Calu3 (cell line): ENCODE data around the gene ZNF235. TPM values are rescaled to one million over a fixed set of nuclear protein-coding genes. Genes with fewer than 3 reads are reported as not detected.

ENCODE experiments used
- BruUV-seq: library from RNA; stranded (reverse); fragments of 400-500 nt; replicated peaks from 2 replicates; lab custom pipeline; 2021; lab: Mats Ljungman, UMichigan
- CTCF ChIA-PET: fragments of 300-600 bp; sonication (Branson Sonifier 250); formaldehyde crosslinking; loops from one replicate; lab custom pipeline; 2022; ENCODE audit warnings: antibody characterized with exemption; lab: Charles Lee
- DNase-seq: peaks from one replicate; pipeline ENCODE4 v3.0.0; 2022
- H3K27ac Mint-ChIP-seq: one replicate; pipeline ENCODE4 v1.8.0; 2022; ENCODE audit warnings: mixed read lengths; ENCODE audit not compliant: unreplicated experiment
- H3K27me3 Mint-ChIP-seq: one replicate; pipeline ENCODE4 v1.8.0; 2022; ENCODE audit warnings: mixed read lengths; ENCODE audit not compliant: unreplicated experiment
- H3K36me3 Mint-ChIP-seq: one replicate; pipeline ENCODE4 v1.8.0; 2022; ENCODE audit warnings: mild to moderate bottlenecking, moderate library complexity, mixed read lengths; ENCODE audit not compliant: insufficient read depth, unreplicated experiment
- H3K4me1 Mint-ChIP-seq: one replicate; pipeline ENCODE4 v1.8.0; 2022; ENCODE audit warnings: mild to moderate bottlenecking, low read depth, mixed read lengths; ENCODE audit not compliant: unreplicated experiment
- H3K4me3 Mint-ChIP-seq: one replicate; pipeline ENCODE4 v1.8.0; 2022; ENCODE audit warnings: mild to moderate bottlenecking, low read depth, moderate library complexity, mixed read lengths; ENCODE audit not compliant: unreplicated experiment
- H3K9me3 Mint-ChIP-seq: one replicate; pipeline ENCODE4 v1.8.0; 2022; ENCODE audit warnings: low read depth, mixed read lengths; ENCODE audit not compliant: unreplicated experiment
- intact Hi-C: fragments of 100-400 bp; cut with micrococcal nuclease; formaldehyde crosslinking; loops from one replicate; pipeline ENCODE4 v1.10.0; 2022; ENCODE audit not compliant: unreplicated experiment
- total RNA-seq: library from RNA; stranded (reverse); gene quantifications from 2 replicates; pipeline ENCODE4 v1.2.3, GENCODE V29; 2022
- TF ChIP-seq, protein P1 (sequence below): fragments of 200-600 bp; IDR thresholded peaks from one replicate; pipeline ENCODE4 v1.8.0; 2022; ENCODE audit warnings: antibody characterized with exemption; ENCODE audit not compliant: unreplicated experiment

ZNF235 gene
- total RNA-seq, 1 experiment from 2014 or later, result 8.1 TPM

DNA sequence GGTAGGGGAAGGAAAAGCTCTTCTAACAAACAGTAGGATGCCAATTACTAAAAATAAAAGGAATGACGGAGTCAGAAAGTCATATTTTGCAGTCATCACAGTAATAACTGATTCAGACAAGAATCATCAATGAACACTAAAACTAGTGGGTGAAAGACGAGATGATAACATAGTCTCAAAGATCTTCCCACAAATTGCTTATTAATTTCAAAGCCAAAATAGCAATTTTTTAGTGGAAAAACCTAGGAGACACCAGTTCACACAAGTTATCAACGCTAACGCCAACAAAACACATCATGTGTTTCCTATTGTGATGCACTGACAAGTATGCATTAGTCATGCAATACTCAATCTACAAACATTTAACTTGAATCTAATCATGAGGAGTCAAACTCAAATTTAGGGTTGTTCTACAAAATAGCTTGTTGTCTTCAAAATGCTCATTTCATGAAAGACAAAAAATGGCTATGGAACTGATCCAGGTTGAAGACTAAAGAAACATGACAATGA lies 26.6 kb downstream of the ZNF235 start:
- TF ChIP-seq, protein P1, sequence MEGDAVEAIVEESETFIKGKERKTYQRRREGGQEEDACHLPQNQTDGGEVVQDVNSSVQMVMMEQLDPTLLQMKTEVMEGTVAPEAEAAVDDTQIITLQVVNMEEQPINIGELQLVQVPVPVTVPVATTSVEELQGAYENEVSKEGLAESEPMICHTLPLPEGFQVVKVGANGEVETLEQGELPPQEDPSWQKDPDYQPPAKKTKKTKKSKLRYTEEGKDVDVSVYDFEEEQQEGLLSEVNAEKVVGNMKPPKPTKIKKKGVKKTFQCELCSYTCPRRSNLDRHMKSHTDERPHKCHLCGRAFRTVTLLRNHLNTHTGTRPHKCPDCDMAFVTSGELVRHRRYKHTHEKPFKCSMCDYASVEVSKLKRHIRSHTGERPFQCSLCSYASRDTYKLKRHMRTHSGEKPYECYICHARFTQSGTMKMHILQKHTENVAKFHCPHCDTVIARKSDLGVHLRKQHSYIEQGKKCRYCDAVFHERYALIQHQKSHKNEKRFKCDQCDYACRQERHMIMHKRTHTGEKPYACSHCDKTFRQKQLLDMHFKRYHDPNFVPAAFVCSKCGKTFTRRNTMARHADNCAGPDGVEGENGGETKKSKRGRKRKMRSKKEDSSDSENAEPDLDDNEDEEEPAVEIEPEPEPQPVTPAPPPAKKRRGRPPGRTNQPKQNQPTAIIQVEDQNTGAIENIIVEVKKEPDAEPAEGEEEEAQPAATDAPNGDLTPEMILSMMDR, result no peak
- H3K27me3 Mint-ChIP-seq, result no peaks in the 10 kb centered on the region
- no peak for DNase-seq
- CTCF ChIA-PET, result no interaction called here
- peaks cover 22% of the 10 kb centered on the region for H3K9me3 Mint-ChIP-seq
- no peak overlapping the region for H3K27ac Mint-ChIP-seq
- intact Hi-C loops, result no loop called here
- no TSS peak for BruUV-seq
- H3K36me3 Mint-ChIP-seq, result no peaks in the 10 kb centered on the region
- no peak overlapping the region for H3K4me3 Mint-ChIP-seq
- no peaks in the 10 kb centered on the region for H3K4me1 Mint-ChIP-seq

DNA sequence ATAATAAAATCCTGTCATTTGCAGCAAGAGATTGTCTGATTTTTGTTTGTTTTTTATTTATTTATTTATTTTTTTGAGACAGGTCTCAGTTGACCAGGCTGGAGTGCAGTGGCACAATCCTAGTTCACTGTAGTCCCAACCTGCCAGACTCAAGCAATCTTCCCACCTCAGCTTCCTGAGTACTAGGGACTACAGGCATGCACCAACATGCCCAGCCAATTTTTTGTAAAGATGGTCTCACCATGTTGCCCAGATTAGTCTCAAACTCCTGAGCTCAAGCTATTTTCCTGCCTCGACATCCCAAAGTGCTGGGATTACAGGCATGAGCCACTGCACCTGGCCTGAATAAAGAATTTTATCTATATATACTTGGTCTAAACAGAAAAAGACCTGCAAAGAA lies 27.5 kb downstream of the ZNF235 start:
- H3K9me3 Mint-ChIP-seq, result peaks cover 23% of the 10 kb centered on the region
- no peak overlapping the region for H3K27ac Mint-ChIP-seq
- no peak for DNase-seq
- CTCF ChIA-PET, result no interaction called here
- no peaks in the 10 kb centered on the region for H3K27me3 Mint-ChIP-seq
- no TSS peak for BruUV-seq
- H3K4me3 Mint-ChIP-seq, result no peak overlapping the region
- H3K36me3 Mint-ChIP-seq, result no peaks in the 10 kb centered on the region
- intact Hi-C loops, result no loop called here
- H3K4me1 Mint-ChIP-seq, result no peaks in the 10 kb centered on the region
- TF ChIP-seq, protein P1, result no peak

DNA sequence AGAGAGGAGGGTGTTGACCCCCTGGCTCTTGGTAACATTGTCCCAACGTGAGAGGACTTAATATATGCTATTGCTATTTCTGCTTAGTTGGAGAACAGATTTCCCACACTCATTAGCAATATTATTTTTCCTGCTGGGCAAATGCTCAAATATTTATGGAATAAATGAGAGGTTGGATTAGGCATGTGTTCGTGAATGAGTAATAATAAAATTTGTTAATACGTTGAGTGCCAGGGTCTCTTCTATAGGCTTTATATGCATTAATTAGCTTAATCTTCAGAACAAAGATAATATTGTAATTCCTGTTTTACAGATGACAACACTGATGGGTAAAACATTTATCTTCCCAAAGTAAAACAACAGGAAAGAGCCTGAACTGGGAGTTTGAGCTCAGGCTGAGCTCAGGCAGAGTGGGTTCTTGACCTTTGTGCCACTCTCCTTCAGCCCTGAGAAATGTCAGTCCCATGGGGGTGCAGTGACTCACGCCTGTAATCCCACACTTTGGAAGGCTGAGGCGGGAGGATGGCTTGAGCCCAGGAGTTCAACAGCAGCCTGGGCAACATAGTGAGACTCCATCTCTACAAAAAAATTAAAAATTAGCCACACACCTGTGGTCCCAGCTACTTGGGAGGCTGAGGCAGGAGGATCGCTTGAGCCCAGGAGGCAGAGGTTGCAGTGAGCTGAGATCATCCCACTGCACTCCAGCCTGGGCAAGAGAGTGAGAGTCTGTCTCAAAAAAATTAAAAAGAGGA lies 44.0 kb downstream of the ZNF235 start:
- BruUV-seq, result no TSS peak
- intact Hi-C loops, result no loop called here
- H3K27ac Mint-ChIP-seq, result peak overlapping the region; percentile 73
- peaks cover 12% of the 10 kb centered on the region for H3K4me1 Mint-ChIP-seq
- H3K4me3 Mint-ChIP-seq, result peak overlapping the region; percentile 76
- no peaks in the 10 kb centered on the region for H3K9me3 Mint-ChIP-seq
- H3K36me3 Mint-ChIP-seq, result peaks cover 18% of the 10 kb centered on the region
- DNase-seq, result no peak
- TF ChIP-seq, protein P1, result no peak
- CTCF ChIA-PET, result interaction anchor here (1.4 kb wide), 1 partner anchor 96 kb away, joined by 7 read pairs; the partner anchor contains the start of gene ZNF226
- H3K27me3 Mint-ChIP-seq, result no peaks in the 10 kb centered on the region

DNA sequence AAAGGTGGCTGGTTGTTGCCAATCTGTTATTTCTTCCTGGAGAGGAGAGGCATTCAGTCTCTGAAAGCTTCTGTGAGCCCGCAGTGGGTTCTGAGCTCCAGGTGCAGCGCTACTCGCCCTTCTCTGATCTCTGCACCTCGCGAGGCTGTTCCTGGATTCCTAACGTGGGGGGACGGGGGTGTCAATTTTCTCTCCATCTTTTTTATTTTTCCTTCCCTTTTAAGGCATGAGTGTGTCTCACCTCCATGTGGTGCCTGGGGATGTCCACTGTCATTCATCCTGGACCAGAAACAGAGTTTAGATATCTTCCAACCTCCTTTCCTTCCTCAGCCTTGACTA lies 44.5 kb downstream of the ZNF235 start:
- peaks cover 18% of the 10 kb centered on the region for H3K36me3 Mint-ChIP-seq
- CTCF ChIA-PET, result interaction anchor here (0.7 to 1.4 kb wide), 2 partner anchors 32 to 95 kb away, joined by 3 to 7 read pairs; partner anchors contain the start of gene ZNF226
- peak overlapping the region; percentile 76 for H3K4me3 Mint-ChIP-seq
- intact Hi-C loops, result no loop called here
- H3K9me3 Mint-ChIP-seq, result peaks cover 3% of the 10 kb centered on the region
- H3K4me1 Mint-ChIP-seq, result peaks cover 12% of the 10 kb centered on the region
- DNase-seq, result peak; percentile 17
- no peaks in the 10 kb centered on the region for H3K27me3 Mint-ChIP-seq
- no TSS peak for BruUV-seq
- TF ChIP-seq, protein P1, result no peak
- peak overlapping the region; percentile 73 for H3K27ac Mint-ChIP-seq
